MM.1S (cell line): Measurements from ENCODE around the gene CSF3R.

Experiments
- DNase-seq: peaks from one replicate; pipeline ENCODE4 v3.0.0-alpha.2; 2015
- H2AFZ ChIP-seq: fragments of 300-600 bp; sonication (generic); 2 replicates; pipeline ENCODE4 v1.6.0; 2016; ENCODE audit warnings: antibody characterized with exemption, low read length
- H3F3A ChIP-seq: fragments of 300-600 bp; sonication (generic); 2 replicates; pipeline ENCODE4 v1.6.1; 2016; ENCODE audit warnings: mild to moderate bottlenecking, antibody characterized with exemption, low read length, moderate library complexity, mixed read lengths; ENCODE audit not compliant: insufficient read depth
- H3K27ac ChIP-seq: fragments of 300-600 bp; sonication (generic); 2 replicates; pipeline ENCODE4 v1.5.1; 2016; ENCODE audit warnings: mild to moderate bottlenecking, low read length
- H3K27me3 ChIP-seq: fragments of 300-600 bp; sonication (generic); replicated peaks from 2 replicates; pipeline ENCODE4 v1.6.0; 2016; ENCODE audit warnings: low read length; ENCODE audit not compliant: insufficient read depth
- H3K36me3 ChIP-seq: fragments of 300-600 bp; sonication (generic); replicated peaks from 2 replicates; pipeline ENCODE4 v1.6.1; 2016; ENCODE audit warnings: mild to moderate bottlenecking, low read length, mixed read lengths; ENCODE audit not compliant: insufficient read depth
- H3K4me1 ChIP-seq: fragments of 300-600 bp; sonication (generic); 2 replicates; pipeline ENCODE4 v1.6.1; 2016; ENCODE audit warnings: low read length, mixed read lengths
- H3K4me2 ChIP-seq: fragments of 300-600 bp; sonication (generic); 2 replicates; pipeline ENCODE4 v1.6.0; 2016; ENCODE audit warnings: low read depth, low read length
- H3K4me3 ChIP-seq: fragments of 300-600 bp; sonication (generic); 2 replicates; pipeline ENCODE4 v1.5.1; 2016; ENCODE audit warnings: low read length, mixed read lengths
- H3K79me2 ChIP-seq: fragments of 300-600 bp; sonication (generic); 2 replicates; pipeline ENCODE4 v1.6.1; 2016; ENCODE audit warnings: mixed run types, low read length, mixed read lengths
- H3K9ac ChIP-seq: fragments of 300-600 bp; sonication (generic); 2 replicates; pipeline ENCODE4 v1.6.1; 2016; ENCODE audit warnings: low read length, mixed read lengths
- H3K9me2 ChIP-seq: fragments of 300-600 bp; sonication (generic); replicated peaks from 2 replicates; pipeline ENCODE4 v1.6.1; 2016; ENCODE audit warnings: mild to moderate bottlenecking, low read length, mixed read lengths; ENCODE audit not compliant: insufficient read depth
- H3K9me3 ChIP-seq: fragments of 300-600 bp; sonication (generic); replicated peaks from 2 replicates; pipeline ENCODE4 v1.6.1; 2016; ENCODE audit warnings: mild to moderate bottlenecking, low read length, mixed read lengths; ENCODE audit not compliant: insufficient read depth
- H4K20me1 ChIP-seq: fragments of 300-600 bp; sonication (generic); 2 replicates; pipeline ENCODE4 v1.6.1; 2016; ENCODE audit warnings: mild to moderate bottlenecking, low read length, moderate library complexity, mixed read lengths; ENCODE audit not compliant: insufficient read depth
- CTCF ChIP-seq: fragments of 300-600 bp; sonication (generic); IDR thresholded peaks from 2 replicates; pipeline ENCODE4 v1.5.1; 2016; ENCODE audit warnings: antibody characterized with exemption, low read length, mixed read lengths
- EZH2 ChIP-seq: fragments of 300-600 bp; sonication (generic); optimal IDR thresholded peaks from 2 replicates; pipeline ENCODE3; 2017; ENCODE audit warnings: low read depth, mild to moderate bottlenecking, antibody characterized with exemption, low read length, mixed read lengths
- EZH2phosphoT487 ChIP-seq: fragments of 300-600 bp; sonication (generic); IDR thresholded peaks from 2 replicates; pipeline ENCODE4 v1.6.1; 2018; ENCODE audit warnings: antibody characterized with exemption, low read length

Gene CSF3R

GRCh38 chr1:36463803-36464604, 18.7 kb downstream of the CSF3R start, which contains the start of gene MRPS15:
MRPS15 (minus strand) TSS chr1:36464384; CDS start chr1:36464275, 109 bp downstream.
- H3K27ac ChIP-seq = peak within 1 kb of the TSS; percentile 75
- H3K4me1 ChIP-seq = peaks cover 4% of the 10 kb centered on the region
- H3K27me3 ChIP-seq = no peaks in the 10 kb centered on the region

GRCh38 chr1:36463463-36463802, 19.3 kb downstream of the CSF3R start:
- H3K9me3 ChIP-seq = no peaks in the 10 kb centered on the region
- no peak for DNase-seq
- no peaks in the 10 kb centered on the region for H3K27me3 ChIP-seq
- H3K9me2 ChIP-seq = no peaks in the 10 kb centered on the region
- H3K4me1 ChIP-seq = peaks cover 4% of the 10 kb centered on the region
- TF ChIP-seq CTCF = no peak
- TF ChIP-seq EZH2 = no peak
- TF ChIP-seq EZH2phosphoT487 = no peak
- H3K9ac ChIP-seq = peak overlapping the region; percentile 86
- no peaks in the 10 kb centered on the region for H3F3A ChIP-seq
- peak overlapping the region; percentile 91 for H3K4me3 ChIP-seq
- H3K36me3 ChIP-seq = no peaks in the 10 kb centered on the region
- no peaks in the 10 kb centered on the region for H4K20me1 ChIP-seq
- H3K4me2 ChIP-seq = peak overlapping the region; percentile 90
- peak overlapping the region; percentile 73 for H2AFZ ChIP-seq
- peak overlapping the region; percentile 75; the same call in 1 of the 2 replicates for H3K27ac ChIP-seq
- H3K79me2 ChIP-seq = peaks cover 15% of the 10 kb centered on the region

More at GRCh38 chr1:36463803-36464604, 18.7 kb downstream of the CSF3R start, which contains the start of gene MRPS15:
- H3K9me3 ChIP-seq = no peaks in the 10 kb centered on the region
- H3K79me2 ChIP-seq = peaks cover 15% of the 10 kb centered on the region
- peak within 1 kb of the TSS; percentile 91 for H3K4me3 ChIP-seq
- peak within 1 kb of the TSS; percentile 79 for H2AFZ ChIP-seq
- H3K9ac ChIP-seq = peak within 1 kb of the TSS; percentile 86
- peak within 1 kb of the TSS; percentile 90 for H3K4me2 ChIP-seq
- peak; percentile 96 for DNase-seq
- no peaks in the 10 kb centered on the region for H3K9me2 ChIP-seq
- H3F3A ChIP-seq = no peaks in the 10 kb centered on the region
- no peaks in the 10 kb centered on the region for H3K36me3 ChIP-seq
- no peak for TF ChIP-seq EZH2phosphoT487
- TF ChIP-seq EZH2 = no peak
- TF ChIP-seq CTCF = no peak
- no peaks in the 10 kb centered on the region for H4K20me1 ChIP-seq

- no peaks in the 10 kb centered on the region for H3K9me2 ChIP-seq
- no peaks in the 10 kb centered on the region for H4K20me1 ChIP-seq
- H3K79me2 ChIP-seq = peaks cover 12% of the 10 kb centered on the region
- no peak overlapping the region for H3K9ac ChIP-seq
- no peaks in the 10 kb centered on the region for H3K9me3 ChIP-seq
- no peaks in the 10 kb centered on the region for H3K27me3 ChIP-seq
- no peak overlapping the region for H2AFZ ChIP-seq
- no peak overlapping the region for H3K4me3 ChIP-seq
- TF ChIP-seq CTCF (no peak), EZH2phosphoT487 (no peak), EZH2 (no peak)
- H3K36me3 ChIP-seq = no peaks in the 10 kb centered on the region
- no peaks in the 10 kb centered on the region for H3F3A ChIP-seq
- no peak overlapping the region for H3K27ac ChIP-seq
- H3K4me2 ChIP-seq = no peak overlapping the region
- H3K4me1 ChIP-seq = no peaks in the 10 kb centered on the region
- DNase-seq = no peak
Measured at GRCh38 chr1:36458910-36459309, 23.8 kb downstream of the CSF3R start.
